HepG2 (cell line): Measurements from ENCODE around the gene SCRN3. TPM values are rescaled to one million over a fixed set of nuclear protein-coding genes. Genes with fewer than 3 reads are reported as not detected.

Experiments used
- KLF9 ChIP-seq: IDR thresholded peaks from 2 replicates; pipeline ENCODE4 v1.6.1; 2016; ENCODE audit warnings: low read depth
- MIER2 ChIP-seq: IDR thresholded peaks from 2 replicates; pipeline ENCODE4 v1.6.1; 2016; ENCODE audit warnings: missing biosample characterization, missing genetic modification reagents
- NCOA5 ChIP-seq: sonication (generic); formaldehyde crosslinking; IDR thresholded peaks from 2 replicates; pipeline ENCODE4 v1.4.0; 2020; ENCODE audit warnings: missing genetic modification reagents
- NONO ChIP-seq, 2 experiments: fragments of 450-650 bp in 1 of 2; sonication (generic) in 1 of 2; formaldehyde crosslinking in 1 of 2; IDR thresholded peaks in 1 of 2; conservative IDR thresholded peaks in 1 of 2; 2 replicates each; pipeline versions ENCODE4 v1.6.1 to v1.8.0; 2017 to 2022; ENCODE audit warnings: mild to moderate bottlenecking in 1 of 2, missing genetic modification reagents in 1 of 2, moderate library complexity in 1 of 2
- PCBP2 ChIP-seq: fragments of 200-400 bp; formaldehyde crosslinking; optimal IDR thresholded peaks from 2 replicates; pipeline ENCODE3; 2018; ENCODE audit warnings: low read length, low read depth; ENCODE audit not compliant: poor library complexity, severe bottlenecking
- TCF7 ChIP-seq: sonication (generic); IDR thresholded peaks from 2 replicates; pipeline ENCODE4 v1.6.1; 2016; ENCODE audit warnings: antibody characterized with exemption, low read depth
- ZBTB3 ChIP-seq: sonication (generic); formaldehyde crosslinking; IDR thresholded peaks from 2 replicates; pipeline ENCODE4 v1.4.0; 2020; ENCODE audit warnings: low read depth, mild to moderate bottlenecking, moderate library complexity, missing genetic modification reagents, borderline replicate concordance
- ZIK1 ChIP-seq: sonication (generic); formaldehyde crosslinking; IDR thresholded peaks from 2 replicates; pipeline ENCODE4 v1.5.0; 2020; ENCODE audit warnings: mild to moderate bottlenecking, low read depth, missing genetic modification reagents, borderline replicate concordance
- ZNF615 ChIP-seq: sonication (generic); formaldehyde crosslinking; IDR thresholded peaks from 2 replicates; pipeline ENCODE4 v1.5.0; 2020; ENCODE audit warnings: mild to moderate bottlenecking, missing genetic modification reagents, borderline replicate concordance
- ZNF841 ChIP-seq: sonication (generic); formaldehyde crosslinking; IDR thresholded peaks from 2 replicates; pipeline ENCODE4 v1.8.1; 2023; ENCODE audit warnings: missing genetic modification reagents, borderline replicate concordance
- polyA plus RNA-seq, 8 experiments: library from polyadenylated mRNA; depleted of rRNA in 3 of 8; stranded (reverse) in 7 of 8; unstranded in 1 of 8; fragments of >200 nt; fragmentation: Illumina TruSeq in 4 of 8; extraction: Trizol in 4 of 8; gene quantifications; 2 replicates each; pipeline versions ENCODE4 v1.2.1 to v1.2.3, GENCODE V29; 2011 to 2016; ENCODE audit warnings: low read depth in 4 of 8, missing spikeins in 1 of 8, mixed read lengths in 1 of 8; ENCODE audit not compliant: insufficient read depth in 1 of 8
- total RNA-seq, 5 experiments: library from RNA; depleted of rRNA; stranded (reverse); fragments of >200 nt; fragmentation: Illumina TruSeq; extraction: Trizol; gene quantifications; 2 replicates each; pipeline ENCODE4 v1.2.3, GENCODE V29; 2016; ENCODE audit warnings: low read depth in 1 of 5
- TF ChIP-seq, protein P1 (sequence below): sonication (generic); formaldehyde crosslinking; IDR thresholded peaks from 2 replicates; pipeline ENCODE4 v1.5.1; 2020; ENCODE audit warnings: mild to moderate bottlenecking, missing genetic modification reagents, moderate library complexity
- TF ChIP-seq, protein P2 (sequence below): sonication (generic); formaldehyde crosslinking; IDR thresholded peaks from 2 replicates; pipeline ENCODE4 v1.8.0; 2022; ENCODE audit warnings: missing genetic modification reagents, mild to moderate bottlenecking, inconsistent platforms, borderline replicate concordance
- TF ChIP-seq, protein P3 (sequence below): sonication (generic); formaldehyde crosslinking; IDR thresholded peaks from 2 replicates; pipeline ENCODE4 v1.5.1; 2020; ENCODE audit warnings: missing genetic modification reagents, mild to moderate bottlenecking, borderline replicate concordance
- TF ChIP-seq, protein P4 (sequence below): IDR thresholded peaks from 2 replicates; pipeline ENCODE4 v1.6.1; 2012; ENCODE audit warnings: low read depth, low read length, improper control_type of control experiment
- TF ChIP-seq, protein P5 (sequence below): sonication (generic); formaldehyde crosslinking; IDR thresholded peaks from 2 replicates; pipeline ENCODE4 v1.8.0; 2022; ENCODE audit warnings: missing genetic modification reagents, mild to moderate bottlenecking, moderate library complexity, borderline replicate concordance
- TF ChIP-seq, protein P6 (sequence below): sonication (generic); formaldehyde crosslinking; IDR thresholded peaks from 2 replicates; pipeline ENCODE4 v1.4.0; 2020; ENCODE audit warnings: missing genetic modification reagents, borderline replicate concordance

The SCRN3 gene
- total and polyA plus RNA-seq, 2 of the 13 experiments (the other 11 are each of a cell fraction or from before 2014, with no cell fraction given), result 6.6 to 11.3 TPM

DNA sequence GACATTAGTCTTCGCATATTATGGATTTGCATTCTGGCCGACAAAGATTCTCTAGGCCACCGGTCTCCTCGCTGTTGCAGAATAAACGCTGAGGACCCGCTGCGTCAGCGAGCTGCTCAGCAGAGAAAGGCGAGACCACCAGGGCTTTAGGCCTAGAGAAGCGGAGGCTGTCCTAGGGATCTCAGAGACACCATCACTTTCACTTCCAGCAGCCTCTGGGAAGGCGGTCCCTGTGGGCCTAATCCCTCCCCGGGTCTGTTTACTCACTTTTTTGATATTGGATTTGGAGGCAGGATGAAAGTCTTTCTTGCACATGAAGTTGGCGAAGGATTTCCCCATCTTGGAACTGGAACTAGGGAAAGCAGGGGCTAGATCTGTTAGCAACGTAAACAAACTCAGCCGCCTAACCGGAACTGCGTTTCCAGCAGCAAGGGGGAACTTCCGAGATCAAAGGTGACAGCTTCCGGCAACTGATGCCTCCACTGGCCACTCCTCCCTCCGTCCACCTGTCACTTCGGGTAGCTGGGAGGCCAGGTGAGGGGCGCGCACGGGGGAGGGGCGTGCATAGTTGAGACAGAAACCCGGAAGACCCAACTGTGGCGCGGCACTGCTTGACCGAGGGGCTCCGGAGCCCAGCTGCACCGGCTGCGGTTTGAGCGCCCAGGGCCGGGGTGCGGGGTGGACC, at the start of gene SCRN3 (continued):
- peak; percentile 37 for TF ChIP-seq ZIK1
- TF ChIP-seq, protein P1, sequence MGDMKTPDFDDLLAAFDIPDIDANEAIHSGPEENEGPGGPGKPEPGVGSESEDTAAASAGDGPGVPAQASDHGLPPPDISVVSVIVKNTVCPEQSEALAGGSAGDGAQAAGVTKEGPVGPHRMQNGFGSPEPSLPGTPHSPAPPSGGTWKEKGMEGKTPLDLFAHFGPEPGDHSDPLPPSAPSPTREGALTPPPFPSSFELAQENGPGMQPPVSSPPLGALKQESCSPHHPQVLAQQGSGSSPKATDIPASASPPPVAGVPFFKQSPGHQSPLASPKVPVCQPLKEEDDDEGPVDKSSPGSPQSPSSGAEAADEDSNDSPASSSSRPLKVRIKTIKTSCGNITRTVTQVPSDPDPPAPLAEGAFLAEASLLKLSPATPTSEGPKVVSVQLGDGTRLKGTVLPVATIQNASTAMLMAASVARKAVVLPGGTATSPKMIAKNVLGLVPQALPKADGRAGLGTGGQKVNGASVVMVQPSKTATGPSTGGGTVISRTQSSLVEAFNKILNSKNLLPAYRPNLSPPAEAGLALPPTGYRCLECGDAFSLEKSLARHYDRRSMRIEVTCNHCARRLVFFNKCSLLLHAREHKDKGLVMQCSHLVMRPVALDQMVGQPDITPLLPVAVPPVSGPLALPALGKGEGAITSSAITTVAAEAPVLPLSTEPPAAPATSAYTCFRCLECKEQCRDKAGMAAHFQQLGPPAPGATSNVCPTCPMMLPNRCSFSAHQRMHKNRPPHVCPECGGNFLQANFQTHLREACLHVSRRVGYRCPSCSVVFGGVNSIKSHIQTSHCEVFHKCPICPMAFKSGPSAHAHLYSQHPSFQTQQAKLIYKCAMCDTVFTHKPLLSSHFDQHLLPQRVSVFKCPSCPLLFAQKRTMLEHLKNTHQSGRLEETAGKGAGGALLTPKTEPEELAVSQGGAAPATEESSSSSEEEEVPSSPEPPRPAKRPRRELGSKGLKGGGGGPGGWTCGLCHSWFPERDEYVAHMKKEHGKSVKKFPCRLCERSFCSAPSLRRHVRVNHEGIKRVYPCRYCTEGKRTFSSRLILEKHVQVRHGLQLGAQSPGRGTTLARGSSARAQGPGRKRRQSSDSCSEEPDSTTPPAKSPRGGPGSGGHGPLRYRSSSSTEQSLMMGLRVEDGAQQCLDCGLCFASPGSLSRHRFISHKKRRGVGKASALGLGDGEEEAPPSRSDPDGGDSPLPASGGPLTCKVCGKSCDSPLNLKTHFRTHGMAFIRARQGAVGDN, result peak; percentile 91
- TF ChIP-seq KLF9 (CRISPR knock-in tag), result 0 out of 2 replicates have a peak, but pooled peaks have one; percentile 29
- TF ChIP-seq, protein P2, sequence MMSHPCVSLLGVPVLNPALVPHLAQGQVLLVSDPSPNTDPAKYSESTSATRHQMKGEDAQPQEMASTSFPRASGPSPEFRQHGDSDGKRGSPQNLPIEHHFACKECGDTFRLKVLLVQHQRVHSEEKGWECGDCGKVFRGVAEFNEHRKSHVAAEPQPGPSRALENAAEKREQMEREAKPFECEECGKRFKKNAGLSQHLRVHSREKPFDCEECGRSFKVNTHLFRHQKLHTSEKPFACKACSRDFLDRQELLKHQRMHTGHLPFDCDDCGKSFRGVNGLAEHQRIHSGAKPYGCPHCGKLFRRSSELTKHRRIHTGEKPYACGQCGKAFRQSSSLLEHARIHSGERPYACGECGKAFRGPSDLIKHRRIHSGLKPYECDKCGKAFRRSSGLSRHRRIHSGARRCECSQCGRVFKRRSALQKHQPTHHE (CRISPR knock-in tag), result peak; percentile 77; the same call in 1 of the 2 replicates
- TF ChIP-seq PCBP2, result no peak
- TF ChIP-seq MIER2, result no peak
- no peak for TF ChIP-seq TCF7
- no peak for TF ChIP-seq NCOA5 (CRISPR knock-in tag)
- TF ChIP-seq ZNF615 (CRISPR knock-in tag), result no peak
- 0 out of 2 replicates have a peak, but pooled peaks have one; percentile 40 for TF ChIP-seq ZBTB3 (CRISPR knock-in tag)
- TF ChIP-seq, protein P3, sequence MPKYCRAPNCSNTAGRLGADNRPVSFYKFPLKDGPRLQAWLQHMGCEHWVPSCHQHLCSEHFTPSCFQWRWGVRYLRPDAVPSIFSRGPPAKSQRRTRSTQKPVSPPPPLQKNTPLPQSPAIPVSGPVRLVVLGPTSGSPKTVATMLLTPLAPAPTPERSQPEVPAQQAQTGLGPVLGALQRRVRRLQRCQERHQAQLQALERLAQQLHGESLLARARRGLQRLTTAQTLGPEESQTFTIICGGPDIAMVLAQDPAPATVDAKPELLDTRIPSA (CRISPR knock-in tag), result no peak; the same call in 1 of the 2 replicates
- TF ChIP-seq NONO (IDR thresholded peaks at IDR 0.05), result no peak
- TF ChIP-seq NONO (CRISPR knock-in tag; conservative IDR thresholded peaks at IDR 0.05), result peak; percentile 87
- TF ChIP-seq, protein P4, sequence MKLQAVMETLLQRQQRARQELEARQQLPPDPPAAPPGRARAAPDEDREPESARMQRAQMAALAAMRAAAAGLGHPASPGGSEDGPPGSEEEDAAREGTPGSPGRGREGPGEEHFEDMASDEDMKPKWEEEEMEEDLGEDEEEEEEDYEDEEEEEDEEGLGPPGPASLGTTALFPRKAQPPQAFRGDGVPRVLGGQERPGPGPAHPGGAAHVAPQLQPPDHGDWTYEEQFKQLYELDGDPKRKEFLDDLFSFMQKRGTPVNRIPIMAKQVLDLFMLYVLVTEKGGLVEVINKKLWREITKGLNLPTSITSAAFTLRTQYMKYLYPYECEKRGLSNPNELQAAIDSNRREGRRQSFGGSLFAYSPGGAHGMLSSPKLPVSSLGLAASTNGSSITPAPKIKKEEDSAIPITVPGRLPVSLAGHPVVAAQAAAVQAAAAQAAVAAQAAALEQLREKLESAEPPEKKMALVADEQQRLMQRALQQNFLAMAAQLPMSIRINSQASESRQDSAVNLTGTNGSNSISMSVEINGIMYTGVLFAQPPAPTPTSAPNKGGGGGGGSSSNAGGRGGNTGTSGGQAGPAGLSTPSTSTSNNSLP, result peak; percentile 32; the same call in 1 of the 2 replicates
- TF ChIP-seq ZNF841 (CRISPR knock-in tag), result no peak
- TF ChIP-seq, protein P5, sequence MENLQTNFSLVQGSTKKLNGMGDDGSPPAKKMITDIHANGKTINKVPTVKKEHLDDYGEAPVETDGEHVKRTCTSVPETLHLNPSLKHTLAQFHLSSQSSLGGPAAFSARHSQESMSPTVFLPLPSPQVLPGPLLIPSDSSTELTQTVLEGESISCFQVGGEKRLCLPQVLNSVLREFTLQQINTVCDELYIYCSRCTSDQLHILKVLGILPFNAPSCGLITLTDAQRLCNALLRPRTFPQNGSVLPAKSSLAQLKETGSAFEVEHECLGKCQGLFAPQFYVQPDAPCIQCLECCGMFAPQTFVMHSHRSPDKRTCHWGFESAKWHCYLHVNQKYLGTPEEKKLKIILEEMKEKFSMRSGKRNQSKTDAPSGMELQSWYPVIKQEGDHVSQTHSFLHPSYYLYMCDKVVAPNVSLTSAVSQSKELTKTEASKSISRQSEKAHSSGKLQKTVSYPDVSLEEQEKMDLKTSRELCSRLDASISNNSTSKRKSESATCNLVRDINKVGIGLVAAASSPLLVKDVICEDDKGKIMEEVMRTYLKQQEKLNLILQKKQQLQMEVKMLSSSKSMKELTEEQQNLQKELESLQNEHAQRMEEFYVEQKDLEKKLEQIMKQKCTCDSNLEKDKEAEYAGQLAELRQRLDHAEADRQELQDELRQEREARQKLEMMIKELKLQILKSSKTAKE, result no peak
- TF ChIP-seq, protein P6, sequence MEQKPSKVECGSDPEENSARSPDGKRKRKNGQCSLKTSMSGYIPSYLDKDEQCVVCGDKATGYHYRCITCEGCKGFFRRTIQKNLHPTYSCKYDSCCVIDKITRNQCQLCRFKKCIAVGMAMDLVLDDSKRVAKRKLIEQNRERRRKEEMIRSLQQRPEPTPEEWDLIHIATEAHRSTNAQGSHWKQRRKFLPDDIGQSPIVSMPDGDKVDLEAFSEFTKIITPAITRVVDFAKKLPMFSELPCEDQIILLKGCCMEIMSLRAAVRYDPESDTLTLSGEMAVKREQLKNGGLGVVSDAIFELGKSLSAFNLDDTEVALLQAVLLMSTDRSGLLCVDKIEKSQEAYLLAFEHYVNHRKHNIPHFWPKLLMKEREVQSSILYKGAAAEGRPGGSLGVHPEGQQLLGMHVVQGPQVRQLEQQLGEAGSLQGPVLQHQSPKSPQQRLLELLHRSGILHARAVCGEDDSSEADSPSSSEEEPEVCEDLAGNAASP (CRISPR knock-in tag), result no peak
